H1 (cell line): ENCODE measurements around the gene NAXD. TPM values are rescaled to one million over a fixed set of nuclear protein-coding genes. Genes with fewer than 3 reads are reported as not detected.

Experiments used
- KDM4A ChIP-seq: IDR thresholded peaks from one replicate; pipeline ENCODE4 v1.7.1; 2012; ENCODE audit warnings: low read depth, mild to moderate bottlenecking, moderate library complexity, low read length, inconsistent platforms; ENCODE audit not compliant: severe bottlenecking
- RBBP5 ChIP-seq: IDR thresholded peaks from 2 replicates; pipeline ENCODE4 v1.7.1; 2012; ENCODE audit warnings: low read depth, mild to moderate bottlenecking, inconsistent platforms, low read length, moderate library complexity, borderline replicate concordance
- TEAD4 ChIP-seq: IDR thresholded peaks from 2 replicates; pipeline ENCODE4 v1.6.1; 2012; ENCODE audit warnings: low read depth, low read length, inconsistent platforms, mixed read lengths
- polyA plus RNA-seq, 7 experiments: library from polyadenylated mRNA; depleted of rRNA in 3 of 7; stranded (reverse) in 5 of 7; unstranded in 2 of 7; fragments of >200 nt in 5 of 7; fragments of 200-250 nt in 2 of 7; gene quantifications; 1 replicate in 5 of 7; 2 replicates in 1 of 7; 4 replicates in 1 of 7; pipeline versions ENCODE4 v1.2.1 to v1.2.3, GENCODE V29; 2011 to 2013; ENCODE audit warnings: missing spikeins in 2 of 7, mixed read lengths in 2 of 7
- total RNA-seq: library from RNA; stranded (reverse); fragmentation: NEBNext Ultra II Directional; extraction: Animal tissue kit (Norgen Biotek cat#: 25700); gene quantifications from 2 replicates; pipeline ENCODE4 v1.2.1, GENCODE V29; 2021
- TF ChIP-seq, protein P1 (sequence below): fragments of 300-600 bp; sonication (generic); IDR thresholded peaks from 2 replicates; pipeline ENCODE4 v1.7.1; 2012; ENCODE audit warnings: low read length, moderate library complexity, mild to moderate bottlenecking, inconsistent platforms; ENCODE audit not compliant: insufficient replicate concordance

NAXD gene
- total and polyA plus RNA-seq, 2 of the 8 experiments (the other 6 are each of a cell fraction or from before 2014, with no cell fraction given), result 25.4 to 35.5 TPM

DNA sequence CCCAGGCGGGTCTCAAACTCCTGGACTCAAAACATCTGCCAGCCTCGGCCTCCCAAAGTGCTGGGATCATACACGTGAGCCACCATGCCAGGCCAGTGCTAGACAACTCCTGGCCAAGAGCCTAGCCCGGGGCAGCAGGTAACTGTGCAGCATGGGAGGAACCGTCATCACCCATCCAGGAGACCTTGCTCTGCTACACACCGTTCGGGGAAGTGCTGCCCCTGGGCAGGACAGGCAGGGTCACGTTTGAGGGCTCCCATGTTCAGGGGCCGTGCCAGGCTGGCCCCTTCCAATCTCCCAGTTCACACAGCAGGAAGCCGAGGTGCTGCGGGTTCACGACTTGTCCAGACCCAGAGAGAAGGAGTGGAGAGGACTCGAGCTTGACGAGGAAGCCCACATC, 35.1 kb downstream of the NAXD start (continued):
- TF ChIP-seq, protein P1, sequence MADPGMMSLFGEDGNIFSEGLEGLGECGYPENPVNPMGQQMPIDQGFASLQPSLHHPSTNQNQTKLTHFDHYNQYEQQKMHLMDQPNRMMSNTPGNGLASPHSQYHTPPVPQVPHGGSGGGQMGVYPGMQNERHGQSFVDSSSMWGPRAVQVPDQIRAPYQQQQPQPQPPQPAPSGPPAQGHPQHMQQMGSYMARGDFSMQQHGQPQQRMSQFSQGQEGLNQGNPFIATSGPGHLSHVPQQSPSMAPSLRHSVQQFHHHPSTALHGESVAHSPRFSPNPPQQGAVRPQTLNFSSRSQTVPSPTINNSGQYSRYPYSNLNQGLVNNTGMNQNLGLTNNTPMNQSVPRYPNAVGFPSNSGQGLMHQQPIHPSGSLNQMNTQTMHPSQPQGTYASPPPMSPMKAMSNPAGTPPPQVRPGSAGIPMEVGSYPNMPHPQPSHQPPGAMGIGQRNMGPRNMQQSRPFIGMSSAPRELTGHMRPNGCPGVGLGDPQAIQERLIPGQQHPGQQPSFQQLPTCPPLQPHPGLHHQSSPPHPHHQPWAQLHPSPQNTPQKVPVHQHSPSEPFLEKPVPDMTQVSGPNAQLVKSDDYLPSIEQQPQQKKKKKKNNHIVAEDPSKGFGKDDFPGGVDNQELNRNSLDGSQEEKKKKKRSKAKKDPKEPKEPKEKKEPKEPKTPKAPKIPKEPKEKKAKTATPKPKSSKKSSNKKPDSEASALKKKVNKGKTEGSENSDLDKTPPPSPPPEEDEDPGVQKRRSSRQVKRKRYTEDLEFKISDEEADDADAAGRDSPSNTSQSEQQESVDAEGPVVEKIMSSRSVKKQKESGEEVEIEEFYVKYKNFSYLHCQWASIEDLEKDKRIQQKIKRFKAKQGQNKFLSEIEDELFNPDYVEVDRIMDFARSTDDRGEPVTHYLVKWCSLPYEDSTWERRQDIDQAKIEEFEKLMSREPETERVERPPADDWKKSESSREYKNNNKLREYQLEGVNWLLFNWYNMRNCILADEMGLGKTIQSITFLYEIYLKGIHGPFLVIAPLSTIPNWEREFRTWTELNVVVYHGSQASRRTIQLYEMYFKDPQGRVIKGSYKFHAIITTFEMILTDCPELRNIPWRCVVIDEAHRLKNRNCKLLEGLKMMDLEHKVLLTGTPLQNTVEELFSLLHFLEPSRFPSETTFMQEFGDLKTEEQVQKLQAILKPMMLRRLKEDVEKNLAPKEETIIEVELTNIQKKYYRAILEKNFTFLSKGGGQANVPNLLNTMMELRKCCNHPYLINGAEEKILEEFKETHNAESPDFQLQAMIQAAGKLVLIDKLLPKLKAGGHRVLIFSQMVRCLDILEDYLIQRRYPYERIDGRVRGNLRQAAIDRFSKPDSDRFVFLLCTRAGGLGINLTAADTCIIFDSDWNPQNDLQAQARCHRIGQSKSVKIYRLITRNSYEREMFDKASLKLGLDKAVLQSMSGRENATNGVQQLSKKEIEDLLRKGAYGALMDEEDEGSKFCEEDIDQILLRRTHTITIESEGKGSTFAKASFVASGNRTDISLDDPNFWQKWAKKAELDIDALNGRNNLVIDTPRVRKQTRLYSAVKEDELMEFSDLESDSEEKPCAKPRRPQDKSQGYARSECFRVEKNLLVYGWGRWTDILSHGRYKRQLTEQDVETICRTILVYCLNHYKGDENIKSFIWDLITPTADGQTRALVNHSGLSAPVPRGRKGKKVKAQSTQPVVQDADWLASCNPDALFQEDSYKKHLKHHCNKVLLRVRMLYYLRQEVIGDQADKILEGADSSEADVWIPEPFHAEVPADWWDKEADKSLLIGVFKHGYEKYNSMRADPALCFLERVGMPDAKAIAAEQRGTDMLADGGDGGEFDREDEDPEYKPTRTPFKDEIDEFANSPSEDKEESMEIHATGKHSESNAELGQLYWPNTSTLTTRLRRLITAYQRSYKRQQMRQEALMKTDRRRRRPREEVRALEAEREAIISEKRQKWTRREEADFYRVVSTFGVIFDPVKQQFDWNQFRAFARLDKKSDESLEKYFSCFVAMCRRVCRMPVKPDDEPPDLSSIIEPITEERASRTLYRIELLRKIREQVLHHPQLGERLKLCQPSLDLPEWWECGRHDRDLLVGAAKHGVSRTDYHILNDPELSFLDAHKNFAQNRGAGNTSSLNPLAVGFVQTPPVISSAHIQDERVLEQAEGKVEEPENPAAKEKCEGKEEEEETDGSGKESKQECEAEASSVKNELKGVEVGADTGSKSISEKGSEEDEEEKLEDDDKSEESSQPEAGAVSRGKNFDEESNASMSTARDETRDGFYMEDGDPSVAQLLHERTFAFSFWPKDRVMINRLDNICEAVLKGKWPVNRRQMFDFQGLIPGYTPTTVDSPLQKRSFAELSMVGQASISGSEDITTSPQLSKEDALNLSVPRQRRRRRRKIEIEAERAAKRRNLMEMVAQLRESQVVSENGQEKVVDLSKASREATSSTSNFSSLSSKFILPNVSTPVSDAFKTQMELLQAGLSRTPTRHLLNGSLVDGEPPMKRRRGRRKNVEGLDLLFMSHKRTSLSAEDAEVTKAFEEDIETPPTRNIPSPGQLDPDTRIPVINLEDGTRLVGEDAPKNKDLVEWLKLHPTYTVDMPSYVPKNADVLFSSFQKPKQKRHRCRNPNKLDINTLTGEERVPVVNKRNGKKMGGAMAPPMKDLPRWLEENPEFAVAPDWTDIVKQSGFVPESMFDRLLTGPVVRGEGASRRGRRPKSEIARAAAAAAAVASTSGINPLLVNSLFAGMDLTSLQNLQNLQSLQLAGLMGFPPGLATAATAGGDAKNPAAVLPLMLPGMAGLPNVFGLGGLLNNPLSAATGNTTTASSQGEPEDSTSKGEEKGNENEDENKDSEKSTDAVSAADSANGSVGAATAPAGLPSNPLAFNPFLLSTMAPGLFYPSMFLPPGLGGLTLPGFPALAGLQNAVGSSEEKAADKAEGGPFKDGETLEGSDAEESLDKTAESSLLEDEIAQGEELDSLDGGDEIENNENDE, result no peak
- no peak for TF ChIP-seq RBBP5
- no peak for TF ChIP-seq KDM4A
- TF ChIP-seq TEAD4, result no peak
